ENCODE data around the gene CCDC177. TPM values are rescaled to one million over a fixed set of nuclear protein-coding genes. Genes with fewer than 3 reads are reported as not detected.
"Not testable (repeated sequence)": the region's sequence is repeated elsewhere in the genome, so short reads cannot be mapped to it uniquely, and the experiment has no call there.

CCDC177 gene
- total RNA-seq, 2 experiments from 2014 or later: not detected

GRCh38 chr14:69599431-69599830 lies 24.8 kb upstream of the CCDC177 start:
- H3K4me3 Mint-ChIP-seq; H3K36me3 Mint-ChIP-seq; H3K4me1 Mint-ChIP-seq (ENCODE audit: low read depth); H3K27me3 Mint-ChIP-seq; intact Hi-C loops (cut with micrococcal nuclease); POLR2A ChIA-PET; H3K9me3 Mint-ChIP-seq; DNase-seq; H3K27ac Mint-ChIP-seq: not testable (repeated sequence)
- CTCF ChIA-PET: interaction anchor here (0.6 to 2.0 kb wide), 7 partner anchors 14 to 204 kb away, joined by 3 to 5 read pairs (median 3); partner anchors contain the start of gene CCDC177

- no peaks in the 10 kb centered on the region for H3K4me1 Mint-ChIP-seq (ENCODE audit: low read depth)
- no peak overlapping the region for H3K4me3 Mint-ChIP-seq
- H3K36me3 Mint-ChIP-seq: no peaks in the 10 kb centered on the region
- H3K27me3 Mint-ChIP-seq: no peaks in the 10 kb centered on the region
- ChIA-PET CTCF (interaction anchor here (1.4 to 3.0 kb wide), 3 partner anchors 9 to 132 kb away, joined by 4 to 10 read pairs (median 7); no protein-coding TSS in a partner anchor), POLR2A (no interaction called here)
- intact Hi-C loops (cut with micrococcal nuclease): no loop called here
- no peak overlapping the region for H3K27ac Mint-ChIP-seq
- no peak for DNase-seq
- no peaks in the 10 kb centered on the region for H3K9me3 Mint-ChIP-seq
Observed at GRCh38 chr14:69595336-69595735, 20.7 kb upstream of the CCDC177 start.

DNA sequence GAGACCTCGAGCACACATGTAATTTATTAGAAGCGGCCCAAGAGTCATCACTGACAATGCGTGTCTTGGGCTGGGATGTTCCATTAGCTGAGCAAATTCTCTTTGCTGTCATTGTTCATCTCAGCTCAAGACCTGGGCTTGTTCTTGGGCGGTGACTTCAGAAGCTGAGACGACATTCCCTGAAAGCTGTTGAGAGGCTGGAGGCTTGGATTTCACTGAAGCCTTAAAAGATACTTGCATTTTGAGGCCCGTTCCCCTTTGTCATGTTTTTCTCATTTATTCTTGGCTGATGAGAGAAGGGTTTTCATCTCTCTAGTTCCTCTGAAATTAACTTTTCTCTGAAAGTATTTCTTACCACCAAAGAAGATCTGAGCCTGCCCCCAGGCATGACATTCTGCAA lies 20.2 kb upstream of the CCDC177 start:
- intact Hi-C loops (cut with micrococcal nuclease): no loop called here
- H3K36me3 Mint-ChIP-seq: no peaks in the 10 kb centered on the region
- no peaks in the 10 kb centered on the region for H3K4me1 Mint-ChIP-seq (ENCODE audit: low read depth)
- no peak overlapping the region for H3K27ac Mint-ChIP-seq
- no peaks in the 10 kb centered on the region for H3K9me3 Mint-ChIP-seq
- ChIA-PET CTCF (interaction anchor here (1.3 to 3.0 kb wide), 3 partner anchors 9 to 132 kb away, joined by 4 to 10 read pairs (median 5); no protein-coding TSS in a partner anchor), POLR2A (interaction anchor here (0.6 kb wide), 1 partner anchor 11 kb away, joined by 3 read pairs; no protein-coding TSS in a partner anchor)
- no peaks in the 10 kb centered on the region for H3K27me3 Mint-ChIP-seq
- DNase-seq: no peak
- H3K4me3 Mint-ChIP-seq: no peak overlapping the region

DNA sequence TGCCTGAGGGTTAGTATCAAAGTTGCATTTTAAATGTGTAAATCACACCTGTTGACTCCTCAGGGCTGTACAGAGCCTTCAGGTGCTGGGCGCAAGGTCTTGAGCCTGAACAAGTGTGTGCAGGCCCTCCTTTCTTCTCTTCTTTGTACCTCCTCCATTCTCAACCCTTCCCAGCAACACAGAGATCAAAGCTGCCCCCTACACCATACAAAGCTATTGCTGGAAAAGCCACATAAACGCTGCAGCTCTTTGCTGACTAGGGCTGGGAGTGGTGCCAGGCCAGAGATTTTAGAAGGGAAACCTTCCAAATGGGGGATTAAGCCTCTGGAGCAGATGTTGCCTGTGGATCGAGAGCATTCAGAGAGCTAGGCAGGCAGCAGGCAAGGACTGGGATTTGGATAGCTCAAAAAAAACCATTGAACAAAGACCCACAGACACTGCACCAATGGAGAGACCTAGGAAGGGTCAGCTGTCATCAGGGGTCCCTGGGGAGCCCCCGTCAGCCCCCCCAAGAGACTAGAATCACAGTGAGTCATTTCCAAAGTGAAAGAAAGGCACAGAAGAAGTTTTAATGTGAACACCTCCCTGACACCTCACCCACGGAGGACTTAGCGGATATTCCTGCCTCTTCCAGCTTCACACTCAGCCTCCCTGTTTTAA lies 18.5 kb upstream of the CCDC177 start:
- CTCF ChIA-PET: interaction anchor here (0.8 to 3.0 kb wide), 5 partner anchors 8 to 1225 kb away, joined by 3 to 10 read pairs (median 3); no protein-coding TSS in a partner anchor
- POLR2A ChIA-PET: interaction anchor here (0.7 kb wide), 1 partner anchor 13 kb away, joined by 3 read pairs; no protein-coding TSS in a partner anchor
- Mint-ChIP-seq H3K4me1 (ENCODE audit: low read depth) (no peaks in the 10 kb centered on the region), H3K27me3 (no peaks in the 10 kb centered on the region), H3K4me3 (no peak overlapping the region), H3K36me3 (no peaks in the 10 kb centered on the region), H3K9me3 (no peaks in the 10 kb centered on the region), H3K27ac (no peak overlapping the region)
- intact Hi-C loops (cut with micrococcal nuclease): no loop called here
- DNase-seq: no peak

DNA sequence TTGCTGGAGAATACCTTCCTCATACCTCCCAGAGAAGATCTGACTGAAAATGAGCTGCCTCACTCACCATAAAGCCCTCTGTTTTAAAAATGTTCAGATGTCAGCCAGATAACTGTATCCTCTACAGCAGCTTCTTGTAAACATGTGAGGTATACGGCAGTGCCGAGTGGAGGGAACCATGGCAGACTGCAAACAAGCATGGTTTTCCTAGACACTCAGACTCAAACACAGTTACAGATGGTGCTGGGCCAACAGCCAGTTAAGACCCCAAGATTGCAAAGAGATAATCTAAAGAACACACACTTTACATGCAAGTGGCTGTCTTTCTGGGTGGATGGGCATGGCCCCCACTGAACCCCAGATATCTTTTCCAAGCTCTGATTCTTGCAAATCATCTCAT lies 16.6 kb upstream of the CCDC177 start:
- Mint-ChIP-seq H3K27me3 (no peaks in the 10 kb centered on the region), H3K9me3 (no peaks in the 10 kb centered on the region), H3K36me3 (no peaks in the 10 kb centered on the region), H3K27ac (no peak overlapping the region), H3K4me1 (ENCODE audit: low read depth) (no peaks in the 10 kb centered on the region), H3K4me3 (no peak overlapping the region)
- ChIA-PET POLR2A (no interaction called here), CTCF (no interaction called here)
- intact Hi-C loops (cut with micrococcal nuclease): no loop called here
- DNase-seq: no peak

DNA sequence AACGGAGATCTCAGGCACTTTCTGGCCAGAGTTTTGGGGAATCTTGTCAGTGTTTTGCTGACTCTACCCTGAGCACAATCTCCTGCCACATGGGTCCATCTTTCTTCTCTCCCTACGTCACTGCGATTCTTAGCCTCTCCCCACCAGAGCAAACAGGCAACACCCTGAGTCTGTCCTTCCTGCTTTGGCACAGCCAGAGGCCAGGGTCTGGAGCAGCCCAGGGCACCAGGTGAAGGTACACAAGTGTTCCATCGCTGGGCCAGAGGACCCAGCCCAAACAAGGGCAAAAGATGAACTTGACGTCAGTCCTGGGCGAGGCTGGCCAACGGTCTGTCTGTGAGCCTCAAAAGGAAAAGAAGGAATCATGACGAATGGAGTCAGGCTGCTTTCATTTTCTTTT lies 12.7 kb upstream of the CCDC177 start:
- H3K4me3 Mint-ChIP-seq: no peak overlapping the region
- H3K4me1 Mint-ChIP-seq (ENCODE audit: low read depth): no peaks in the 10 kb centered on the region
- ChIA-PET POLR2A (no interaction called here), CTCF (interaction anchor here (5.3 kb wide), 1 partner anchor 140 kb away, joined by 97 read pairs; no protein-coding TSS in a partner anchor)
- no peak overlapping the region for H3K27ac Mint-ChIP-seq
- H3K36me3 Mint-ChIP-seq: no peaks in the 10 kb centered on the region
- intact Hi-C loops (cut with micrococcal nuclease): no loop called here
- H3K27me3 Mint-ChIP-seq: no peaks in the 10 kb centered on the region
- H3K9me3 Mint-ChIP-seq: no peaks in the 10 kb centered on the region
- no peak for DNase-seq

GRCh38 chr14:69586404-69586803 lies 11.7 kb upstream of the CCDC177 start:
- Mint-ChIP-seq H3K4me1 (ENCODE audit: low read depth) (no peaks in the 10 kb centered on the region), H3K4me3 (no peak overlapping the region), H3K9me3 (no peaks in the 10 kb centered on the region), H3K36me3 (no peaks in the 10 kb centered on the region), H3K27ac (no peak overlapping the region), H3K27me3 (no peaks in the 10 kb centered on the region)
- ChIA-PET CTCF (interaction anchor here (1.0 to 5.3 kb wide), 7 partner anchors 8 to 168 kb away, joined by 3 to 97 read pairs (median 5); no protein-coding TSS in a partner anchor), POLR2A (no interaction called here)
- intact Hi-C loops (cut with micrococcal nuclease): no loop called here
- DNase-seq: no peak

- intact Hi-C loops (cut with micrococcal nuclease): no loop called here
- H3K4me1 Mint-ChIP-seq (ENCODE audit: low read depth): no peaks in the 10 kb centered on the region
- no peak for DNase-seq
- no peak overlapping the region for H3K27ac Mint-ChIP-seq
- H3K9me3 Mint-ChIP-seq: no peaks in the 10 kb centered on the region
- no peaks in the 10 kb centered on the region for H3K36me3 Mint-ChIP-seq
- ChIA-PET POLR2A (no interaction called here), CTCF (interaction anchor here (0.6 to 5.3 kb wide), 28 partner anchors 8 to 1483 kb away, joined by 3 to 97 read pairs (median 4); no protein-coding TSS in a partner anchor)
- no peak overlapping the region for H3K4me3 Mint-ChIP-seq
- H3K27me3 Mint-ChIP-seq: no peaks in the 10 kb centered on the region
Observed at GRCh38 chr14:69584389-69584788, 9.7 kb upstream of the CCDC177 start.

GRCh38 chr14:69582829-69583228 lies 8.2 kb upstream of the CCDC177 start:
- POLR2A ChIA-PET: no interaction called here

GRCh38 chr14:69582212-69582611 lies 7.5 kb upstream of the CCDC177 start:
- Mint-ChIP-seq H3K27me3 (no peaks in the 10 kb centered on the region), H3K4me3 (no peak overlapping the region), H3K36me3 (no peaks in the 10 kb centered on the region), H3K4me1 (ENCODE audit: low read depth) (no peaks in the 10 kb centered on the region), H3K27ac (no peak overlapping the region), H3K9me3 (no peaks in the 10 kb centered on the region)
- ChIA-PET CTCF (interaction anchor here (1.3 to 5.3 kb wide), 2 partner anchors 8 to 146 kb away, joined by 5 to 97 read pairs; no protein-coding TSS in a partner anchor), POLR2A (no interaction called here)
- no peak for DNase-seq
- intact Hi-C loops (cut with micrococcal nuclease): no loop called here

More at GRCh38 chr14:69582829-69583228, 8.2 kb upstream of the CCDC177 start:
- Mint-ChIP-seq H3K4me1 (ENCODE audit: low read depth) (no peaks in the 10 kb centered on the region), H3K27ac (no peak overlapping the region), H3K4me3 (no peak overlapping the region), H3K36me3 (no peaks in the 10 kb centered on the region), H3K9me3 (no peaks in the 10 kb centered on the region), H3K27me3 (no peaks in the 10 kb centered on the region)
- intact Hi-C loops (cut with micrococcal nuclease): no loop called here
- no peak for DNase-seq
- CTCF ChIA-PET: interaction anchor here (1.3 to 5.3 kb wide), 2 partner anchors 9 to 145 kb away, joined by 5 to 97 read pairs; no protein-coding TSS in a partner anchor

DNA sequence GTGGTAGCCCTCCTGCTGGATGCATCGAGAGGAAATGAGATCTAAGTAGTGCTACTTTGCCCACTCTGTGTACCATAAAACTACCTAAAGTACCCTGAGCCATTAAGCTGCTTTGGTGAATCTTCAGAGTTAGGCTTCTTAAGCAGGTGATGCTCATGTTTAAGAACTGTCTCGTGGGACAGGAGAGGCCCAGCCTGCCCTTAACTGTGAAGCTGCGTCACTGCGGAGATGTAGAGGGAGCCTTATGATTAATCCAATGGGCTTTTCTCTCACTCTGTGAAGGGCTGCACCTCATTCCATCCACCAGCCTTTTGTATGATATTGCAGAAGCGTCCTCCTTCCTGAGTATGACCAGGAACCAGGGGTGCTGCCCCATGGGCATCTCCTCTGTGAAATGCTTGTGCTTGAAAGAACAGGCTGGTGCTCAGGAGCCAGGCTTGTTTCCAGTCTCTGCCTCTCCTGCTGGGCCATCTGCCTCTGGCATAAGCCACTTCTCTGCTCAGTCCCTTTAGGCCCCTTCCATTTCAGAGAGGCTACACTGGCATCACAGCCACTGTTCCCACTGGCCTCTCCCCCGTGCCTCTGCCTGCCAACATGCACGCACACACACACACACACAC lies 6.8 kb upstream of the CCDC177 start:
- H3K27me3 Mint-ChIP-seq: peaks cover 5% of the 10 kb centered on the region
- no peaks in the 10 kb centered on the region for H3K4me1 Mint-ChIP-seq (ENCODE audit: low read depth)
- intact Hi-C loops (cut with micrococcal nuclease): no loop called here
- H3K36me3 Mint-ChIP-seq: no peaks in the 10 kb centered on the region
- H3K27ac Mint-ChIP-seq: no peak overlapping the region
- POLR2A ChIA-PET: no interaction called here
- DNase-seq: no peak
- H3K4me3 Mint-ChIP-seq: no peak overlapping the region
- no peaks in the 10 kb centered on the region for H3K9me3 Mint-ChIP-seq
- CTCF ChIA-PET: interaction anchor here (0.8 to 2.4 kb wide), 4 partner anchors 11 to 339 kb away, joined by 3 to 11 read pairs (median 5); no protein-coding TSS in a partner anchor

DNA sequence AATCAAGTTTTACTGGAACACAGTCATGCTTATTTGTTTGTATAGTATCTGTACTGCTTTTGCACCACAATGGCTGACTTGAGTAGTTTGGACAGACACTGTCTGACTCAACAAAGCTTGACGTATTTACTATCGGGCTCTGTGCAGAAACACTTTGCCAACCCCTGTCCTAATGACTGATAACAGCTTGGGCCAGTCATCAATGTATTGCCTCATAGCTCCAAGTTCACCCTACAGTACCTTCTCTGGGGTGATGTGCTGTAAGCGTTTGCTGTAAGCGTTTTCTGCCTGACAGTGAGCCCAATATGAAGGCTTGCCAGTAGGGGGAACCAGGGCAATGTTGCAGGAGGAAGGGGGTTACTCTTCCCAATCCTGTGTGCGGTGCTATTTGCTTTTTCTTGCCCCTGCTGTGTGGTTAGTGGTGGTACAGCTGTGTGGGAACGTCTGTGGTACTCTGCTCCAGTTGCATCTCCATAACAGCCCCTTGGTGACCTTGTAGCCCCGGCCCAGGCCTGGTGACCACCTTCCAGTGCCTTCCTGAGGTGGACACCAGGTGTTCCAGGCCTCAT lies 5.4 kb upstream of the CCDC177 start:
- Mint-ChIP-seq H3K4me1 (ENCODE audit: low read depth) (no peaks in the 10 kb centered on the region), H3K27ac (no peak overlapping the region), H3K27me3 (peaks cover 13% of the 10 kb centered on the region), H3K4me3 (no peak overlapping the region), H3K9me3 (no peaks in the 10 kb centered on the region), H3K36me3 (no peaks in the 10 kb centered on the region)
- POLR2A ChIA-PET: interaction anchor here (0.9 kb wide), 1 partner anchor 13 kb away, joined by 3 read pairs; no protein-coding TSS in a partner anchor
- CTCF ChIA-PET: interaction anchor here (1.0 to 2.4 kb wide), 8 partner anchors 13 to 337 kb away, joined by 3 to 11 read pairs (median 4); no protein-coding TSS in a partner anchor
- peak; percentile 32 for DNase-seq
- intact Hi-C loops (cut with micrococcal nuclease): no loop called here
